SK-N-SH (cell line): ENCODE data around the gene DRD2. TPM values are rescaled to one million over a fixed set of nuclear protein-coding genes. Genes with fewer than 3 reads are reported as not detected.

ENCODE experiments used
- CTCF ChIA-PET: fragments of 300-600, 350-600 bp; formaldehyde crosslinking; extraction: SDS; loops from one replicate; lab custom pipeline; 2021; lab: Yijun Ruan, JAX
- POLR2A ChIA-PET: fragments of 350-600 bp; sonication (Branson Sonifier 250); formaldehyde crosslinking; extraction: SDS; loops from one replicate; lab custom pipeline; 2020; ENCODE audit warnings: antibody characterized with exemption, inconsistent platforms; lab: Yijun Ruan, JAX
- DNase-seq: peaks from one replicate; pipeline ENCODE4 v3.0.0; 2012
- H2AFZ ChIP-seq: fragments of 200-600 bp; sonication (generic); 2 replicates; pipeline ENCODE4 v1.8.1; 2016; ENCODE audit warnings: antibody characterized with exemption, mild to moderate bottlenecking, low read depth
- H3F3A ChIP-seq: fragments of 200-600 bp; sonication (generic); replicated peaks from 2 replicates; pipeline ENCODE3; 2016; ENCODE audit warnings: antibody characterized with exemption, mild to moderate bottlenecking; ENCODE audit not compliant: insufficient read depth
- H3K27ac ChIP-seq, 2 experiments: fragments of 200-500 bp in 1 of 2; fragments of 200-600 bp in 1 of 2; sonication (Bioruptor generic) in 1 of 2; sonication (generic), shearing (Covaris generic) in 1 of 2; 2 replicates each; pipeline versions ENCODE4 v1.5.1 to v1.6.1; 2014 to 2016; ENCODE audit warnings: low read depth in 2 of 2, inconsistent platforms in 1 of 2, low read length in 1 of 2, mild to moderate bottlenecking in 1 of 2, mixed read lengths in 1 of 2
- H3K27me3 ChIP-seq: fragments of 200-600 bp; sonication (generic), shearing (Covaris generic); 2 replicates; pipeline ENCODE4 v1.6.1; 2016; ENCODE audit warnings: mixed run types; ENCODE audit not compliant: insufficient read depth
- H3K36me3 ChIP-seq, 2 experiments: fragments of 200-500 bp in 1 of 2; fragments of 200-600 bp in 1 of 2; sonication (Bioruptor generic) in 1 of 2; sonication (generic) in 1 of 2; replicated peaks in 1 of 2; 2 replicates each; pipeline versions ENCODE3 to v1.5.1; 2014 to 2016; ENCODE audit warnings: low read length in 1 of 2, mild to moderate bottlenecking in 1 of 2; ENCODE audit not compliant: insufficient read depth in 2 of 2, control insufficient read depth in 1 of 2
- H3K4me1 ChIP-seq, 2 experiments: fragments of 200-500 bp in 1 of 2; fragments of 200-600 bp in 1 of 2; sonication (Bioruptor generic) in 1 of 2; sonication (generic), shearing (Covaris generic) in 1 of 2; 2 replicates each; pipeline versions ENCODE4 v1.5.1 to v1.6.1; 2014 to 2016; ENCODE audit warnings: low read depth in 1 of 2, low read length in 1 of 2, mixed run types in 1 of 2; ENCODE audit not compliant: insufficient read depth in 2 of 2, control insufficient read depth in 1 of 2
- H3K4me2 ChIP-seq: fragments of 200-600 bp; sonication (generic), shearing (Covaris generic); 2 replicates; pipeline ENCODE4 v1.6.1; 2017; ENCODE audit warnings: mixed run types
- H3K4me3 ChIP-seq, 2 experiments: fragments of 200-500 bp in 1 of 2; fragments of 200-600 bp in 1 of 2; sonication (Bioruptor generic) in 1 of 2; sonication (generic), shearing (Covaris generic) in 1 of 2; 2 replicates each; pipeline versions ENCODE4 v1.5.1 to v1.8.1; 2014 to 2016; ENCODE audit warnings: low read depth in 2 of 2, inconsistent platforms in 1 of 2, low read length in 1 of 2, mild to moderate bottlenecking in 1 of 2, mixed read lengths in 1 of 2, moderate library complexity in 1 of 2
- H3K79me2 ChIP-seq: fragments of 200-600 bp; sonication (generic); 2 replicates; pipeline ENCODE4 v1.8.1; 2017; ENCODE audit warnings: mild to moderate bottlenecking; ENCODE audit not compliant: insufficient read depth
- H3K9ac ChIP-seq: fragments of 200-600 bp; sonication (generic); 2 replicates; pipeline ENCODE4 v1.6.1; 2017; ENCODE audit warnings: mixed run types
- H3K9me2 ChIP-seq: fragments of 200-600 bp; sonication (generic); 2 replicates; pipeline ENCODE4 v1.6.1; 2017; ENCODE audit warnings: mixed run types
- H3K9me3 ChIP-seq: fragments of 200-600 bp; sonication (generic); 2 replicates; pipeline ENCODE4 v1.6.1; 2017; ENCODE audit warnings: mixed run types, mild to moderate bottlenecking, moderate library complexity
- H4K20me1 ChIP-seq: fragments of 200-600 bp; sonication (generic); 2 replicates; pipeline ENCODE4 v1.6.1; 2017; ENCODE audit warnings: mild to moderate bottlenecking, mixed run types; ENCODE audit not compliant: insufficient read depth
- CHD2 ChIP-seq: fragments of 150-350 bp; IDR thresholded peaks from 2 replicates; pipeline ENCODE4 v1.6.1; 2018; ENCODE audit warnings: low read length; ENCODE audit not compliant: partially characterized antibody
- ELF1 ChIP-seq: IDR thresholded peaks from 2 replicates; pipeline ENCODE4 v1.4.0; 2012
- FOSL2 ChIP-seq: IDR thresholded peaks from 2 replicates; pipeline ENCODE4 v1.4.0; 2012; ENCODE audit warnings: low read depth, mild to moderate bottlenecking, moderate library complexity, borderline replicate concordance
- GABPA ChIP-seq: IDR thresholded peaks from 2 replicates; pipeline ENCODE4 v1.4.0; 2012; ENCODE audit warnings: low read depth, mild to moderate bottlenecking
- GATA2 ChIP-seq: sonication (generic); formaldehyde crosslinking; IDR thresholded peaks from 2 replicates; pipeline ENCODE4 v1.5.0; 2020; ENCODE audit warnings: mild to moderate bottlenecking, missing genetic modification reagents
- JUND ChIP-seq: IDR thresholded peaks from 2 replicates; pipeline ENCODE4 v1.4.0; 2012
- MEF2A ChIP-seq: IDR thresholded peaks from 2 replicates; pipeline ENCODE4 v1.4.0; 2012; ENCODE audit warnings: low read depth, borderline replicate concordance
- MXI1 ChIP-seq: IDR thresholded peaks from 2 replicates; pipeline ENCODE4 v1.6.1; 2012; ENCODE audit warnings: mild to moderate bottlenecking, low read depth, low read length, improper control_type of control experiment
- PBX3 ChIP-seq: IDR thresholded peaks from 2 replicates; pipeline ENCODE4; 2012
- RAD21 ChIP-seq: IDR thresholded peaks from 2 replicates; pipeline ENCODE4 v1.6.1; 2012; ENCODE audit warnings: mild to moderate bottlenecking, low read length
- RCOR1 ChIP-seq: fragments of 150-350 bp; IDR thresholded peaks from 2 replicates; pipeline ENCODE4 v1.6.1; 2017; ENCODE audit warnings: antibody characterized with exemption, low read length
- RFX5 ChIP-seq: IDR thresholded peaks from 2 replicates; pipeline ENCODE4 v1.6.1; 2012; ENCODE audit warnings: mild to moderate bottlenecking, improper control_type of control experiment, low read length
- TCF12 ChIP-seq: IDR thresholded peaks from 2 replicates; pipeline ENCODE4 v1.4.0; 2012
- WGBS: methylation state at CpG from one replicate; pipeline ENCODE4 v1.1.6; 2017; ENCODE audit warnings: low lambda C conversion rate; 5-methylcytosine and 5-hydroxymethylcytosine counted together
- polyA plus RNA-seq, 3 experiments: library from polyadenylated mRNA; depleted of rRNA; stranded (reverse); fragments of >200 nt; gene quantifications; 2 replicates each; pipeline ENCODE4 v1.2.3, GENCODE V29; 2012
- TF ChIP-seq, protein P1 (sequence below): IDR thresholded peaks from 2 replicates; pipeline ENCODE4 v1.6.1; 2012; ENCODE audit warnings: mild to moderate bottlenecking, low read depth, low read length, moderate library complexity
- TF ChIP-seq, protein P2 (sequence below): fragments of 150-350 bp; IDR thresholded peaks from 2 replicates; pipeline ENCODE4 v1.6.1; 2016; ENCODE audit warnings: mild to moderate bottlenecking, low read depth, low read length

The DRD2 gene
- polyA plus RNA-seq, 1 of the 3 experiments (the other 2 are of a cell fraction): 0.10 TPM

GRCh38 chr11:113447621-113448315 lies 27.4 kb downstream of the DRD2 start:
- no peaks in the 10 kb centered on the region for H3K9me2 ChIP-seq
- no peak overlapping the region for H3K9ac ChIP-seq
- H3K4me2 ChIP-seq: no peak overlapping the region
- H2AFZ ChIP-seq: no peak overlapping the region
- DNase-seq: peak; percentile 40
- no peaks in the 10 kb centered on the region for H3K79me2 ChIP-seq
- peaks cover 0 to 40% of the 10 kb centered on the region in 2 experiments; a peak in 1 of 4 replicates for H3K4me1 ChIP-seq
- no peaks in the 10 kb centered on the region for H3K9me3 ChIP-seq
- H4K20me1 ChIP-seq: no peaks in the 10 kb centered on the region
- no peak for TF ChIP-seq RFX5
- no peak for TF ChIP-seq MEF2A
- TF ChIP-seq MXI1: peak; percentile 34; the same call in 1 of the 2 replicates
- 29% methylated on average over 7 of the region's 8 CpGs for WGBS
- ChIA-PET POLR2A (interaction anchor here (1.5 kb wide), 1 partner anchor 10 kb away, joined by 4 read pairs; no protein-coding TSS in a partner anchor), CTCF (interaction anchor here (1.9 kb wide), 1 partner anchor 30 kb away, joined by 6 read pairs; no protein-coding TSS in a partner anchor)
- H3K27ac ChIP-seq: peak overlapping the region in 1 of 2 experiments; percentile 76; a peak in 2 of 4 replicates
- no peaks in the 10 kb centered on the region for H3F3A ChIP-seq
- H3K36me3 ChIP-seq: no peaks in the 10 kb centered on the region
- H3K4me3 ChIP-seq: no peak overlapping the region
- no peaks in the 10 kb centered on the region; the same call in 1 of the 2 replicates for H3K27me3 ChIP-seq

GRCh38 chr11:113446938-113447337 lies 28.3 kb downstream of the DRD2 start:
- no peaks in the 10 kb centered on the region for H3F3A ChIP-seq
- peaks cover 0 to 48% of the 10 kb centered on the region in 2 experiments; a peak in 1 of 4 replicates for H3K4me1 ChIP-seq
- POLR2A ChIA-PET: no interaction called here
- no peaks in the 10 kb centered on the region; the same call in 1 of the 2 replicates for H3K27me3 ChIP-seq
- no peak overlapping the region for H2AFZ ChIP-seq
- H3K9me3 ChIP-seq: no peaks in the 10 kb centered on the region
- H3K4me3 ChIP-seq: no peak overlapping the region
- TF ChIP-seq MEF2A: no peak
- 56% methylated on average over 5 of the region's 6 CpGs for WGBS
- no peaks in the 10 kb centered on the region for H3K36me3 ChIP-seq
- DNase-seq: peak; percentile 44
- no peaks in the 10 kb centered on the region for H4K20me1 ChIP-seq
- no peaks in the 10 kb centered on the region for H3K79me2 ChIP-seq
- no peaks in the 10 kb centered on the region for H3K9me2 ChIP-seq
- no peak overlapping the region for H3K4me2 ChIP-seq
- H3K9ac ChIP-seq: no peak overlapping the region
- CTCF ChIA-PET: no interaction called here
- peak overlapping the region in 1 of 2 experiments; percentile 47; a peak in 1 of 4 replicates for H3K27ac ChIP-seq

GRCh38 chr11:113446112-113446511 lies 29.1 kb downstream of the DRD2 start:
- CTCF ChIA-PET: no interaction called here
- no peak overlapping the region for H2AFZ ChIP-seq
- no peak overlapping the region for H3K4me2 ChIP-seq
- POLR2A ChIA-PET: no interaction called here
- H3K9ac ChIP-seq: no peak overlapping the region
- no peak overlapping the region for H3K4me3 ChIP-seq
- H3F3A ChIP-seq: no peaks in the 10 kb centered on the region
- no peaks in the 10 kb centered on the region for H3K9me2 ChIP-seq
- no peaks in the 10 kb centered on the region for H3K36me3 ChIP-seq
- no peaks in the 10 kb centered on the region; the same call in 1 of the 2 replicates for H3K27me3 ChIP-seq
- WGBS: 48% methylated on average over 6 of the region's 6 CpGs
- H3K27ac ChIP-seq: no peak overlapping the region; a peak in 1 of 4 replicates
- DNase-seq: no peak
- H4K20me1 ChIP-seq: no peaks in the 10 kb centered on the region
- peaks cover 0 to 50% of the 10 kb centered on the region in 2 experiments; a peak in 1 of 4 replicates for H3K4me1 ChIP-seq
- H3K79me2 ChIP-seq: no peaks in the 10 kb centered on the region
- no peaks in the 10 kb centered on the region for H3K9me3 ChIP-seq
- TF ChIP-seq FOSL2 (no peak), TCF12 (no peak), GABPA (no peak), GATA2 (CRISPR knock-in tag) (no peak), PBX3 (no peak), RCOR1 (no peak), MEF2A (no peak), CHD2 (no peak), ELF1 (no peak), RAD21 (no peak), JUND (no peak)
- TF ChIP-seq, protein P1, sequence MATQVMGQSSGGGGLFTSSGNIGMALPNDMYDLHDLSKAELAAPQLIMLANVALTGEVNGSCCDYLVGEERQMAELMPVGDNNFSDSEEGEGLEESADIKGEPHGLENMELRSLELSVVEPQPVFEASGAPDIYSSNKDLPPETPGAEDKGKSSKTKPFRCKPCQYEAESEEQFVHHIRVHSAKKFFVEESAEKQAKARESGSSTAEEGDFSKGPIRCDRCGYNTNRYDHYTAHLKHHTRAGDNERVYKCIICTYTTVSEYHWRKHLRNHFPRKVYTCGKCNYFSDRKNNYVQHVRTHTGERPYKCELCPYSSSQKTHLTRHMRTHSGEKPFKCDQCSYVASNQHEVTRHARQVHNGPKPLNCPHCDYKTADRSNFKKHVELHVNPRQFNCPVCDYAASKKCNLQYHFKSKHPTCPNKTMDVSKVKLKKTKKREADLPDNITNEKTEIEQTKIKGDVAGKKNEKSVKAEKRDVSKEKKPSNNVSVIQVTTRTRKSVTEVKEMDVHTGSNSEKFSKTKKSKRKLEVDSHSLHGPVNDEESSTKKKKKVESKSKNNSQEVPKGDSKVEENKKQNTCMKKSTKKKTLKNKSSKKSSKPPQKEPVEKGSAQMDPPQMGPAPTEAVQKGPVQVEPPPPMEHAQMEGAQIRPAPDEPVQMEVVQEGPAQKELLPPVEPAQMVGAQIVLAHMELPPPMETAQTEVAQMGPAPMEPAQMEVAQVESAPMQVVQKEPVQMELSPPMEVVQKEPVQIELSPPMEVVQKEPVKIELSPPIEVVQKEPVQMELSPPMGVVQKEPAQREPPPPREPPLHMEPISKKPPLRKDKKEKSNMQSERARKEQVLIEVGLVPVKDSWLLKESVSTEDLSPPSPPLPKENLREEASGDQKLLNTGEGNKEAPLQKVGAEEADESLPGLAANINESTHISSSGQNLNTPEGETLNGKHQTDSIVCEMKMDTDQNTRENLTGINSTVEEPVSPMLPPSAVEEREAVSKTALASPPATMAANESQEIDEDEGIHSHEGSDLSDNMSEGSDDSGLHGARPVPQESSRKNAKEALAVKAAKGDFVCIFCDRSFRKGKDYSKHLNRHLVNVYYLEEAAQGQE: no peak
- TF ChIP-seq, protein P2, sequence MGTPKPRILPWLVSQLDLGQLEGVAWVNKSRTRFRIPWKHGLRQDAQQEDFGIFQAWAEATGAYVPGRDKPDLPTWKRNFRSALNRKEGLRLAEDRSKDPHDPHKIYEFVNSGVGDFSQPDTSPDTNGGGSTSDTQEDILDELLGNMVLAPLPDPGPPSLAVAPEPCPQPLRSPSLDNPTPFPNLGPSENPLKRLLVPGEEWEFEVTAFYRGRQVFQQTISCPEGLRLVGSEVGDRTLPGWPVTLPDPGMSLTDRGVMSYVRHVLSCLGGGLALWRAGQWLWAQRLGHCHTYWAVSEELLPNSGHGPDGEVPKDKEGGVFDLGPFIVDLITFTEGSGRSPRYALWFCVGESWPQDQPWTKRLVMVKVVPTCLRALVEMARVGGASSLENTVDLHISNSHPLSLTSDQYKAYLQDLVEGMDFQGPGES: no peak
